ENCODE measurements around the gene STAU1. TPM values are rescaled to one million over a fixed set of nuclear protein-coding genes. Genes with fewer than 3 reads are reported as not detected.
A peak's percentile ranks its signal among the peaks of the same experiment; 100 is the strongest.

STAU1 gene
- total and polyA plus RNA-seq, 2 of the 13 experiments (the other 11 are each of a cell fraction or from before 2014, with no cell fraction given), result 119 to 133 TPM

DNA sequence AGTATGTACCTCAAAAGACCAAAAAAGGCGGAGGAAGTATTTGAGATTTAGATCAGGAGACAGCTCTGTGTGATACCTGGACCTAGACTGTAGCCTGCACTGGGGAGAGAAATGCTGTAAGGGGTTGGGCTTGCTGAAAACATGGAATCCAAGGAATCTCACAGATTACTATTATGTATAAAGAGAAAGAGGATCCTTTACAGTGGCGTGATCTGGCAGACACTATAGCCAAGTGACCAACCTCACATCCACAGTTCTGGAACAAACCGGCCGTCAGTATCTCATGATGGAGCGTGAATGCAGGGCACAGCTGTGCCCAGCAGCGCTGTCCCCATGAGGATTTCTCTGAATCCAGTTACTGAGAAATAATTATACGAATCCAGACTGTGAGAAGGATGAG, 43.3 kb upstream of the STAU1 start:
- DNase-seq (ENCODE audit: low spot score) (no peak), ATAC-seq (no peak), FAIRE-seq (no peak)
- Histone ChIP-seq H3K4me1 (ENCODE audit: insufficient read depth, low read length) (no peaks in the 10 kb centered on the region), H4K20me1 (ENCODE audit: insufficient read depth, low read length) (no peaks in the 10 kb centered on the region), H3K79me2 (ENCODE audit: insufficient read depth, low read length) (no peaks in the 10 kb centered on the region), H2AFZ (ENCODE audit: low read length) (no peak overlapping the region), H3K27me3 (ENCODE audit: control insufficient read depth in 1 of 2, insufficient read depth in 2 of 2, low read length in 2 of 2) (no peaks in the 10 kb centered on the region), H3K27ac (ENCODE audit: extremely low read length, insufficient read depth, low read length) (no peak overlapping the region), H3K4me3 (replicated peaks in 1 of 3; ENCODE audit: insufficient read depth in 1 of 3, low read depth in 2 of 3, low read length in 3 of 3) (no peak overlapping the region), H3K9ac (ENCODE audit: insufficient read depth, low read depth, low read length) (no peak overlapping the region), H3K4me2 (ENCODE audit: low read depth, low read length) (no peak overlapping the region), H3K9me3 (ENCODE audit: low read length) (no peaks in the 10 kb centered on the region), H3K36me3 (replicated peaks in 1 of 2; ENCODE audit: control insufficient read depth in 1 of 2, insufficient read depth in 2 of 2, low read length in 2 of 2) (peaks cover 56 to 87% of the 10 kb centered on the region in 2 experiments)
- ChIA-PET POLR2A (no interaction called here), CTCF (ENCODE audit: low intra/inter-chr PET ratio, low total read pairs) (no interaction called here)
- WGBS (ENCODE audit: low lambda C conversion rate), result 81% methylated on average over 7 of the region's 7 CpGs
- TF ChIP-seq PRMT3 (CRISPR knock-in tag; IDR thresholded peaks at IDR 0.05; ENCODE audit: borderline replicate concordance, low read depth), result no peak
- TF ChIP-seq SKI (IDR thresholded peaks at IDR 0.05; ENCODE audit: partially characterized antibody), result no peak
- TF ChIP-seq HDAC2 (CRISPR knock-in tag; IDR thresholded peaks at IDR 0.05), result no peak
- no peak for TF ChIP-seq CREM (IDR thresholded peaks at IDR 0.05)
- no peak for TF ChIP-seq CREM (CRISPR knock-in tag; IDR thresholded peaks at IDR 0.05)
- no peak for TF ChIP-seq ZNF879 (CRISPR knock-in tag; IDR thresholded peaks at IDR 0.05)
- no peak for TF ChIP-seq ZNF674 (CRISPR knock-in tag; IDR thresholded peaks at IDR 0.05; ENCODE audit: low read depth)
- TF ChIP-seq, protein P1, sequence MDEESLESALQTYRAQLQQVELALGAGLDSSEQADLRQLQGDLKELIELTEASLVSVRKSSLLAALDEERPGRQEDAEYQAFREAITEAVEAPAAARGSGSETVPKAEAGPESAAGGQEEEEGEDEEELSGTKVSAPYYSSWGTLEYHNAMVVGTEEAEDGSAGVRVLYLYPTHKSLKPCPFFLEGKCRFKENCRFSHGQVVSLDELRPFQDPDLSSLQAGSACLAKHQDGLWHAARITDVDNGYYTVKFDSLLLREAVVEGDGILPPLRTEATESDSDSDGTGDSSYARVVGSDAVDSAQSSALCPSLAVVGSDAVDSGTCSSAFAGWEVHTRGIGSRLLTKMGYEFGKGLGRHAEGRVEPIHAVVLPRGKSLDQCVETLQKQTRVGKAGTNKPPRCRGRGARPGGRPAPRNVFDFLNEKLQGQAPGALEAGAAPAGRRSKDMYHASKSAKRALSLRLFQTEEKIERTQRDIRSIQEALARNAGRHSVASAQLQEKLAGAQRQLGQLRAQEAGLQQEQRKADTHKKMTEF (CRISPR knock-in tag; IDR thresholded peaks at IDR 0.05), result no peak
- TF ChIP-seq, protein P2, sequence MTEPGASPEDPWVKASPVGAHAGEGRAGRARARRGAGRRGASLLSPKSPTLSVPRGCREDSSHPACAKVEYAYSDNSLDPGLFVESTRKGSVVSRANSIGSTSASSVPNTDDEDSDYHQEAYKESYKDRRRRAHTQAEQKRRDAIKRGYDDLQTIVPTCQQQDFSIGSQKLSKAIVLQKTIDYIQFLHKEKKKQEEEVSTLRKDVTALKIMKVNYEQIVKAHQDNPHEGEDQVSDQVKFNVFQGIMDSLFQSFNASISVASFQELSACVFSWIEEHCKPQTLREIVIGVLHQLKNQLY (CRISPR knock-in tag; IDR thresholded peaks at IDR 0.05), result no peak
- TF ChIP-seq ZSCAN9 (CRISPR knock-in tag; IDR thresholded peaks at IDR 0.05; ENCODE audit: borderline replicate concordance), result no peak
- no peak for TF ChIP-seq FOXO1 (CRISPR knock-in tag; IDR thresholded peaks at IDR 0.05)
- TF ChIP-seq ZNF136 (CRISPR knock-in tag; IDR thresholded peaks at IDR 0.05; ENCODE audit: low read depth), result no peak
- no peak for TF ChIP-seq TGIF2 (CRISPR knock-in tag; IDR thresholded peaks at IDR 0.05)
- TF ChIP-seq, protein P3, sequence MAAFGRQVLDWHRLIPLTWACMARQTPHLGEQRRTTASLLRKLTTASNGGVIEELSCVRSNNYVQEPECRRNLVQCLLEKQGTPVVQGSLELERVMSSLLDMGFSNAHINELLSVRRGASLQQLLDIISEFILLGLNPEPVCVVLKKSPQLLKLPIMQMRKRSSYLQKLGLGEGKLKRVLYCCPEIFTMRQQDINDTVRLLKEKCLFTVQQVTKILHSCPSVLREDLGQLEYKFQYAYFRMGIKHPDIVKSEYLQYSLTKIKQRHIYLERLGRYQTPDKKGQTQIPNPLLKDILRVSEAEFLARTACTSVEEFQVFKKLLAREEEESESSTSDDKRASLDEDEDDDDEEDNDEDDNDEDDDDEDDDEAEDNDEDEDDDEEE (CRISPR knock-in tag; IDR thresholded peaks at IDR 0.05), result no peak
- TF ChIP-seq ZNF24 (IDR thresholded peaks at IDR 0.05), result no peak
- TF ChIP-seq KLF6 (CRISPR knock-in tag; IDR thresholded peaks at IDR 0.05), result no peak
- no peak for TF ChIP-seq GTF2F1 (IDR thresholded peaks at IDR 0.05; ENCODE audit: low read length)
- intact Hi-C loops (cut with micrococcal nuclease; ENCODE audit: unreplicated experiment) (no loop called here), in situ Hi-C loops (cut with HindIII; ENCODE audit: extremely low pct_ligation_motif_present, low pct_unique_long_range_greater_than_20kb) (no loop called here)
- BruUV-seq (replicated peaks), result TSS peak; percentile 37
